Parathyroid adenoma (tissue), 2 donors: ENCODE data around the gene PREX1.

Source experiments
- H2AFZ ChIP-seq: fragments of 300-600 bp; sonication (generic); one replicate; pipeline ENCODE4 v1.7.0; 2017; ENCODE audit warnings: antibody characterized with exemption, mild to moderate bottlenecking
- H3K27ac ChIP-seq: fragments of 300-600 bp; sonication (generic); one replicate; pipeline ENCODE4 v1.7.0; 2017
- H3K27me3 ChIP-seq: fragments of 300-600 bp; sonication (generic); one replicate; pipeline ENCODE4 v1.7.0; 2017; ENCODE audit warnings: low read length; ENCODE audit not compliant: control insufficient read depth, insufficient read depth
- H3K36me3 ChIP-seq: fragments of 300-600 bp; sonication (generic); one replicate; pipeline ENCODE4 v1.7.0; 2017; ENCODE audit warnings: low read length; ENCODE audit not compliant: control insufficient read depth, insufficient read depth
- H3K4me1 ChIP-seq: fragments of 300-600 bp; sonication (generic); one replicate; pipeline ENCODE4 v1.7.0; 2017; ENCODE audit warnings: control low read depth
- H3K4me2 ChIP-seq: fragments of 300-600 bp; sonication (generic); one replicate; pipeline ENCODE4 v1.7.0; 2017; ENCODE audit warnings: low read length
- H3K4me3 ChIP-seq: fragments of 300-600 bp; sonication (generic); one replicate; pipeline ENCODE4 v1.7.0; 2017; ENCODE audit warnings: low read depth, low read length
- H3K79me2 ChIP-seq: fragments of 300-600 bp; sonication (generic); one replicate; pipeline ENCODE4 v1.7.0; 2017; ENCODE audit warnings: control low read depth
- H3K9ac ChIP-seq: fragments of 300-600 bp; sonication (generic); one replicate; pipeline ENCODE4 v1.7.0; 2017; ENCODE audit warnings: mild to moderate bottlenecking
- H3K9me3 ChIP-seq: fragments of 300-600 bp; sonication (generic); one replicate; pipeline ENCODE4 v1.7.0; 2017; ENCODE audit warnings: low read length; ENCODE audit not compliant: control insufficient read depth
- TF ChIP-seq, protein P1 (sequence below): fragments of 300-600 bp; sonication (generic); IDR thresholded peaks from one replicate; pipeline ENCODE4 v1.7.0; 2017; ENCODE audit warnings: antibody characterized with exemption, mild to moderate bottlenecking
- donor health status: primary hyperparathyroidism.

The PREX1 gene

DNA sequence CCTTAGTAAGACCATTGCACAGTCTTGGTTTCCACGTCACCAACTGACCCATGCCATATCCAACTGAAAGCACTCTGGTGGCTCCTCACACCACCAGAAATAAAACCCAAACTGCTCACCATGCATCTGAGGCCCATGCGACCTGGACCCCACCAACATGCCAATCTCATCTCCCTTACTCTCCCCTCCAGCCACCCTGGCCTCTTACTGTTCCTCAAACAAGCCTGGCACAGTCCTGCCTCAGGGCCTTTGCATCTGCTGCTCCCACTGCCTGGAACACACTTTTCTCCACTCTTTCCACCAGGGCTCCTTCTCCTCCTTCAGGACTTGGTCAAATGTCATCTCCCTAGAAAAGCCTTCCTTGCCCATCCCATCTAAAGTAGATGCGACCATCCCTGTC, 8.7 kb downstream of the PREX1 start:
- no peak overlapping the region for H3K4me2 ChIP-seq
- no peaks in the 10 kb centered on the region for H3K4me1 ChIP-seq
- H3K27ac ChIP-seq = no peak overlapping the region
- no peaks in the 10 kb centered on the region for H3K79me2 ChIP-seq
- H3K4me3 ChIP-seq = no peak overlapping the region
- TF ChIP-seq, protein P1, sequence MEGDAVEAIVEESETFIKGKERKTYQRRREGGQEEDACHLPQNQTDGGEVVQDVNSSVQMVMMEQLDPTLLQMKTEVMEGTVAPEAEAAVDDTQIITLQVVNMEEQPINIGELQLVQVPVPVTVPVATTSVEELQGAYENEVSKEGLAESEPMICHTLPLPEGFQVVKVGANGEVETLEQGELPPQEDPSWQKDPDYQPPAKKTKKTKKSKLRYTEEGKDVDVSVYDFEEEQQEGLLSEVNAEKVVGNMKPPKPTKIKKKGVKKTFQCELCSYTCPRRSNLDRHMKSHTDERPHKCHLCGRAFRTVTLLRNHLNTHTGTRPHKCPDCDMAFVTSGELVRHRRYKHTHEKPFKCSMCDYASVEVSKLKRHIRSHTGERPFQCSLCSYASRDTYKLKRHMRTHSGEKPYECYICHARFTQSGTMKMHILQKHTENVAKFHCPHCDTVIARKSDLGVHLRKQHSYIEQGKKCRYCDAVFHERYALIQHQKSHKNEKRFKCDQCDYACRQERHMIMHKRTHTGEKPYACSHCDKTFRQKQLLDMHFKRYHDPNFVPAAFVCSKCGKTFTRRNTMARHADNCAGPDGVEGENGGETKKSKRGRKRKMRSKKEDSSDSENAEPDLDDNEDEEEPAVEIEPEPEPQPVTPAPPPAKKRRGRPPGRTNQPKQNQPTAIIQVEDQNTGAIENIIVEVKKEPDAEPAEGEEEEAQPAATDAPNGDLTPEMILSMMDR = no peak
- no peaks in the 10 kb centered on the region for H3K36me3 ChIP-seq
- no peak overlapping the region for H2AFZ ChIP-seq
- H3K27me3 ChIP-seq = no peaks in the 10 kb centered on the region
- H3K9ac ChIP-seq = no peak overlapping the region
- H3K9me3 ChIP-seq = no peaks in the 10 kb centered on the region

DNA sequence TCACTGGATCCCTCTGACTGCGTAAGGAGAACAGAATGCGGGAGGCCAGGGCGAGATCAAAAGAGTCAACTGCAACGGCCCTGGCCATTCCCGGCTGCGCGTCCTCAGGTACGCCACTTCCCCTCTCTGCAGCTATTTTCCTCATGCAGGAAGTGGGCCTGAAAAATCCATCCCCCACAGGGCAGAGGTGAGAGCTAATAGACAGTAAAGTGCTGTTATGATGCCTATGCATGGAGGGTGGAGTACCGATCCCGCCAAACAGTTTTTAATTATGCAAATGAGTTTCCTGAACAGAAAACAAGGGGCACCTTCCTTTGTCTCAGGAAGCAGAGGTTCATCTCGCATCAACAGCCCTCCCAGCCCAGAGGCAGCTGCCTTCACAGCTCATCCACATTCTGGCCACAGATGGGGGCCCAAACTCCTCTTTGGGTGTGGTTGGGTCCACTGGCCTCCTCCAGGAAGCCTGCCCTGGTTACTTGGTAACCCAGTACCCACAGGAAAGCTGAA, 9.3 kb downstream of the PREX1 start:
- Histone ChIP-seq H3K4me3 (no peak overlapping the region), H3K9ac (no peak overlapping the region), H3K4me1 (no peaks in the 10 kb centered on the region)

DNA sequence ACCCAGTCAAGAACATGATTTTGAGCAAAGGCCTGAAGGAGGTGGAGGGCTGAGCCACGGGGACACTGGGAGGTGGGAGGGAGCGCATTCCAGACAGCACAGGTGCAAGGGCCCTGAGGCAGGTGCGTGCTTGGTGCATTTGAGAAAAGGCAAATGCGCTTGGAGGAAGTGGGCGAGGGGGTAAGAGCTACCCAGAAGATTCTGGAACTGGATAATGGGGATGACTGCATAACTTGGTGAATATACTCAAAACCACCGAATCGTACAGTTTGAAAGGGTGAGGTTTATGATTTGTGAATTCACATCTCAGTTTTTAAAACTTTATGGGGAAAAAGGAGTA, 9.8 kb downstream of the PREX1 start:
- Histone ChIP-seq H3K9ac (no peak overlapping the region), H3K4me1 (no peaks in the 10 kb centered on the region), H3K27ac (no peak overlapping the region), H3K4me3 (no peak overlapping the region), H3K36me3 (no peaks in the 10 kb centered on the region), H3K27me3 (no peaks in the 10 kb centered on the region), H2AFZ (no peak overlapping the region), H3K79me2 (no peaks in the 10 kb centered on the region), H3K4me2 (no peak overlapping the region), H3K9me3 (no peaks in the 10 kb centered on the region)
- TF ChIP-seq, protein P1 = no peak

More for the DNA sequence above, 9.3 kb downstream of the PREX1 start:
- TF ChIP-seq, protein P1 = no peak
- no peaks in the 10 kb centered on the region for H3K79me2 ChIP-seq
- H3K27me3 ChIP-seq = no peaks in the 10 kb centered on the region
- H3K36me3 ChIP-seq = no peaks in the 10 kb centered on the region
- no peaks in the 10 kb centered on the region for H3K9me3 ChIP-seq
- no peak overlapping the region for H3K4me2 ChIP-seq
- no peak overlapping the region for H2AFZ ChIP-seq
- H3K27ac ChIP-seq = no peak overlapping the region

DNA sequence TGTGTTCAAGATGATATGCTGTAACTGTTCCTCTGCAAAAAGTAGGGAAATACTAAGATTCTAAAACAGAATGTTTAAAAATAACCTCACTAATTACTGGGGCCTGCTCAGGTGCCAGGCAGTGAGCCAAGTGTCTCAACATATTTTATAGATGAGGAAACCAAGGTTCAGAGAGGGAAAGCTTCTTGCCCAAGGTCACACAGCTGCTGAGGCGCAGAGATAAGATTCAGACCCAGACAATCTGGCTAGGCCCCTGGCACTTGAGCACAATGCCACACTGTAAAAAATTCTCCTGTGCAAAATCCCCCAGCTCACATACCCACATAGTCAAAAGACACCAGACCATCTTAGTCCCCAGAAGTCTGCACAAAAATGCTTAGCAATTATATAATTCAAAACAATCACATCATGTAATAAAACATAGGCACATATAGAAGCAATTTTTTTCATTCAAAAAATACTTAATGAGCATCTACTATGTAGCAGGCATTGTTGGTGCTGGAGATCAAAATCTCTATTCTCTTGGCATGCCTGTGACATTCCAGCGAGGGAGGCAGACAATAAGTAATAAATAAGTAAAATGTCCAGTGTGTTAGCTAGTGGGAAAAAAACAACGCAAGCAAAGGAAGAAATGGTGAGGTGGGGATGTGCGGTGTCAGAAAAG, 10.3 kb downstream of the PREX1 start:
- Histone ChIP-seq H3K27me3 (no peaks in the 10 kb centered on the region), H3K4me1 (no peaks in the 10 kb centered on the region), H3K4me2 (no peak overlapping the region), H3K36me3 (no peaks in the 10 kb centered on the region), H3K9ac (no peak overlapping the region), H3K79me2 (no peaks in the 10 kb centered on the region), H3K9me3 (no peaks in the 10 kb centered on the region), H2AFZ (no peak overlapping the region), H3K27ac (no peak overlapping the region), H3K4me3 (no peak overlapping the region)
- TF ChIP-seq, protein P1 = no peak
